ENCODE results near the gene FAM131B.

The FAM131B gene

GRCh38 chr7:143399151-143399550 is 36.6 kb upstream of the FAM131B start:
- TF ChIP-seq CTCF (IDR thresholded peaks at IDR 0.05; ENCODE audit: borderline replicate concordance, control extremely low read depth, extremely low read depth, insufficient read depth, missing control alignments), result no peak
- DNase-seq (ENCODE audit: low spot score), result no peak
- in situ Hi-C loops (cut with MboI; ENCODE audit: low sequenced_read_pairs, unreplicated experiment), result no loop called here

GRCh38 chr7:143398616-143399015 is 36.1 kb upstream of the FAM131B start:
- in situ Hi-C loops (cut with MboI; ENCODE audit: low sequenced_read_pairs, unreplicated experiment), result no loop called here
- no peak for DNase-seq (ENCODE audit: low spot score)
- TF ChIP-seq CTCF (IDR thresholded peaks at IDR 0.05; ENCODE audit: borderline replicate concordance, control extremely low read depth, extremely low read depth, insufficient read depth, missing control alignments), result no peak

GRCh38 chr7:143397710-143398530 is 35.4 kb upstream of the FAM131B start:
- DNase-seq (ENCODE audit: low spot score), result no peak
- TF ChIP-seq CTCF (IDR thresholded peaks at IDR 0.05; ENCODE audit: borderline replicate concordance, control extremely low read depth, extremely low read depth, insufficient read depth, missing control alignments), result no peak
- in situ Hi-C loops (cut with MboI; ENCODE audit: low sequenced_read_pairs, unreplicated experiment), result no loop called here

- TF ChIP-seq CTCF (IDR thresholded peaks at IDR 0.05; ENCODE audit: borderline replicate concordance, control extremely low read depth, extremely low read depth, insufficient read depth, missing control alignments), result no peak
- in situ Hi-C loops (cut with MboI; ENCODE audit: low sequenced_read_pairs, unreplicated experiment), result no loop called here
- no peak for DNase-seq (ENCODE audit: low spot score)
These were observed 34.4 kb upstream of the FAM131B start for GRCh38 chr7:143396625-143397556.

- DNase-seq (ENCODE audit: low spot score), result no peak
- in situ Hi-C loops (cut with MboI; ENCODE audit: low sequenced_read_pairs, unreplicated experiment), result no loop called here
- TF ChIP-seq CTCF (IDR thresholded peaks at IDR 0.05; ENCODE audit: borderline replicate concordance, control extremely low read depth, extremely low read depth, insufficient read depth, missing control alignments), result no peak
These were observed 33.7 kb upstream of the FAM131B start for GRCh38 chr7:143396182-143396581.
